Neural cell (in vitro differentiated cells): ENCODE results near the gene GALNT2. TPM values are rescaled to one million over a fixed set of nuclear protein-coding genes. Genes with fewer than 3 reads are reported as not detected.

Experiments
- H2AFZ ChIP-seq: fragments of 200-600, 300-800 bp; sonication (generic), shearing (Covaris generic); 2 replicates; pipeline ENCODE4 v1.6.0; 2014; ENCODE audit warnings: low read depth, mild to moderate bottlenecking, antibody characterized with exemption, low read length, moderate library complexity
- H3F3A ChIP-seq: fragments of 200-600 bp; shearing (Covaris generic); 2 replicates; pipeline ENCODE4 v1.6.1; 2016; ENCODE audit warnings: mild to moderate bottlenecking, moderate library complexity, mixed read lengths, antibody characterized with exemption, low read length; ENCODE audit not compliant: insufficient read depth, poor library complexity, severe bottlenecking
- H3K27ac ChIP-seq: fragments of 200-600, 300-800 bp; sonication (generic), shearing (Covaris generic); 2 replicates; pipeline ENCODE4 v1.5.1; 2014; ENCODE audit warnings: mild to moderate bottlenecking, low read length, moderate library complexity
- H3K27me3 ChIP-seq: fragments of 300-800, 200-600 bp; sonication (generic), shearing (Covaris generic); 2 replicates; pipeline ENCODE4 v1.6.0; 2014; ENCODE audit warnings: mild to moderate bottlenecking, low read depth, low read length, moderate library complexity; ENCODE audit not compliant: insufficient read depth
- H3K36me3 ChIP-seq: fragments of 300-800, 200-600 bp; sonication (generic), shearing (Covaris generic); 2 replicates; pipeline ENCODE4 v1.5.1; 2014; ENCODE audit warnings: mild to moderate bottlenecking, antibody characterized with exemption, low read length, moderate library complexity; ENCODE audit not compliant: insufficient read depth
- H3K4me2 ChIP-seq: fragments of 300-800, 200-600 bp; sonication (generic), shearing (Covaris generic); 2 replicates; pipeline ENCODE4 v1.6.0; 2014; ENCODE audit warnings: mild to moderate bottlenecking, low read length
- H3K4me3 ChIP-seq: fragments of 300-800, 200-600 bp; sonication (generic), shearing (Covaris generic); 2 replicates; pipeline ENCODE4 v1.5.1; 2014; ENCODE audit warnings: mild to moderate bottlenecking, low read length, moderate library complexity
- H3K79me2 ChIP-seq: fragments of 200-600 bp; shearing (Covaris generic); replicated peaks from 2 replicates; pipeline ENCODE4 v1.6.0; 2014; ENCODE audit warnings: mild to moderate bottlenecking, low read length, moderate library complexity; ENCODE audit not compliant: insufficient read depth
- H3K9ac ChIP-seq: fragments of 300-800, 200-600 bp; sonication (generic), shearing (Covaris generic); 2 replicates; pipeline ENCODE4 v1.6.1; 2016; ENCODE audit warnings: mild to moderate bottlenecking, low read length, mixed read lengths
- H3K9me2 ChIP-seq: fragments of 200-600 bp; shearing (Covaris generic); 2 replicates; pipeline ENCODE4 v1.6.1; 2016; ENCODE audit warnings: mild to moderate bottlenecking, low read length, mixed read lengths; ENCODE audit not compliant: insufficient read depth
- H3K9me3 ChIP-seq: fragments of 200-600, 300-800 bp; sonication (generic), shearing (Covaris generic); 2 replicates; pipeline ENCODE4 v1.6.1; 2016; ENCODE audit warnings: mild to moderate bottlenecking, mixed run types, low read length, moderate library complexity, mixed read lengths
- H4K20me1 ChIP-seq: fragments of 200-600 bp; shearing (Covaris generic); 2 replicates; pipeline ENCODE4 v1.6.1; 2016; ENCODE audit warnings: mild to moderate bottlenecking, mixed run types; ENCODE audit not compliant: insufficient read depth
- CTCF ChIP-seq: fragments of 450-650 bp; IDR thresholded peaks from 2 replicates; pipeline ENCODE4 v1.5.1; 2014; ENCODE audit warnings: antibody characterized with exemption, mild to moderate bottlenecking, moderate library complexity; ENCODE audit not compliant: poor library complexity, severe bottlenecking
- EP300 ChIP-seq: fragments of 450-650 bp; conservative IDR thresholded peaks from 2 replicates; pipeline ENCODE4 v1.6.1; 2014; ENCODE audit warnings: antibody characterized with exemption, mild to moderate bottlenecking, moderate library complexity; ENCODE audit not compliant: poor library complexity, severe bottlenecking
- EZH2 ChIP-seq: fragments of 200-600, 300-800 bp; shearing (Covaris generic), sonication (generic); IDR thresholded peaks from 2 replicates; pipeline ENCODE4 v1.6.1; 2014; ENCODE audit warnings: antibody characterized with exemption, low read length, borderline replicate concordance, mild to moderate bottlenecking; ENCODE audit not compliant: insufficient read depth, poor library complexity, severe bottlenecking
- MXI1 ChIP-seq: fragments of 450-650 bp; conservative IDR thresholded peaks from 2 replicates; pipeline ENCODE4 v1.6.1; 2014; ENCODE audit warnings: antibody characterized with exemption, mild to moderate bottlenecking; ENCODE audit not compliant: poor library complexity, severe bottlenecking
- POLR2AphosphoS5 ChIP-seq: IDR thresholded peaks from 2 replicates; pipeline ENCODE4 v1.6.1; 2012
- RAD21 ChIP-seq: fragments of 450-650 bp; conservative IDR thresholded peaks from 2 replicates; pipeline ENCODE4 v1.6.1; 2014; ENCODE audit warnings: antibody characterized with exemption, mild to moderate bottlenecking, moderate library complexity
- SMC3 ChIP-seq: fragments of 450-650 bp; conservative IDR thresholded peaks from 2 replicates; pipeline ENCODE4 v1.6.1; 2014; ENCODE audit warnings: antibody characterized with exemption, mild to moderate bottlenecking, moderate library complexity; ENCODE audit not compliant: poor library complexity
- TAF1 ChIP-seq: IDR thresholded peaks from 2 replicates; pipeline ENCODE4 v1.6.1; 2012; ENCODE audit warnings: low read depth
- polyA plus RNA-seq: library from polyadenylated mRNA; depleted of rRNA; stranded (reverse); fragments of >200 nt; gene quantifications from 2 replicates; pipeline ENCODE4 v1.2.3, GENCODE V29; 2014
- TF ChIP-seq, protein P1 (sequence below): IDR thresholded peaks from 2 replicates; pipeline ENCODE4 v1.6.1; 2012; ENCODE audit warnings: borderline replicate concordance

Gene GALNT2
- polyA plus RNA-seq, 1 donor from 2014 or later, result 38.8 TPM

DNA sequence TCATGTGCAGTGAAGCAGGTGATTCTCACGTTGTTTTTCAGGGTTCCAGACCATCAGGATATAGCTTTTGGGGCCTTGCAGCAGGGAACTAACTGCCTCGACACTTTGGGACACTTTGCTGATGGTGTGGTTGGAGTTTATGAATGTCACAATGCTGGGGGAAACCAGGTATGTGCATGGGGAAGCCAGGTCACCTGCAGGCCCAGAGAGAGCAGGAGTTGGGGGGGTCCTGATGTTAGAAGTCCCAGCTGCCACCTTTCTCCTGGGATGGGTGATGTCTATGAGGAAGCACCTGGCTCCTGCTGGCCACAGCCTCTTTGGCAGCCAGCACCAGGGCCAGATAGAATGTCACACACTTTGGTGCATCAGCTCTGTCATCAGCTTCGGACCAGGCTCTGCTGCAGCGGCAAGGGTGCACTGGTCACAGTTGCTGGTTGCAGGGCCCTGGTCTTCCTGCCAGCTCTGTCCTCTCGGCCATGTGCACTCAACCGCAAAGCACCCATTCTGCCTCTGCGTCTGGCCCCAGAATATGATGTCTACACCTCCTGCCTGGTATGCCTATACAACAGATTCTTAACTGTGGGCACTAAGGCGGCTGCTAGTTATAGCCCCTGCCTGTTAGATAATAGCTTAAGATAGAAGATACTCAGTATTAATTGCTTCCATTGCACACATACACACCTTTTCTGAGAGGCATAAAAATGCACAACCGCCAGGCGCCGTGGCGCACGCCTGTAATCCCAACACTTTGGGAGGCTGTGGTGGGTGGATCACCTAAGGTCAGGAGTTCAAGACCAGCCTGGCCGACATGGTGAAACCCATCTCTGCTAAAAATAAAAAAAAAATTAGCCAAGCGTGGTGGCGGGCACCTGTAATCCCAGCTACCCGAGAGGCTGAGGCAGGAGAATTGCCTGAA is 198.4 kb downstream of the GALNT2 start:
- Histone ChIP-seq H3K4me2 (no peak overlapping the region), H3K9ac (no peak overlapping the region), H3K9me2 (no peaks in the 10 kb centered on the region), H3K27me3 (no peaks in the 10 kb centered on the region), H4K20me1 (no peaks in the 10 kb centered on the region), H3K4me3 (no peak overlapping the region), H3K27ac (no peak overlapping the region), H3K79me2 (no peaks in the 10 kb centered on the region), H3F3A (no peaks in the 10 kb centered on the region), H3K9me3 (no peaks in the 10 kb centered on the region), H3K36me3 (no peaks in the 10 kb centered on the region), H2AFZ (no peak overlapping the region)
- TF ChIP-seq EZH2, result no peak
- no peak for TF ChIP-seq EP300
- no peak for TF ChIP-seq CTCF
- TF ChIP-seq, protein P1, sequence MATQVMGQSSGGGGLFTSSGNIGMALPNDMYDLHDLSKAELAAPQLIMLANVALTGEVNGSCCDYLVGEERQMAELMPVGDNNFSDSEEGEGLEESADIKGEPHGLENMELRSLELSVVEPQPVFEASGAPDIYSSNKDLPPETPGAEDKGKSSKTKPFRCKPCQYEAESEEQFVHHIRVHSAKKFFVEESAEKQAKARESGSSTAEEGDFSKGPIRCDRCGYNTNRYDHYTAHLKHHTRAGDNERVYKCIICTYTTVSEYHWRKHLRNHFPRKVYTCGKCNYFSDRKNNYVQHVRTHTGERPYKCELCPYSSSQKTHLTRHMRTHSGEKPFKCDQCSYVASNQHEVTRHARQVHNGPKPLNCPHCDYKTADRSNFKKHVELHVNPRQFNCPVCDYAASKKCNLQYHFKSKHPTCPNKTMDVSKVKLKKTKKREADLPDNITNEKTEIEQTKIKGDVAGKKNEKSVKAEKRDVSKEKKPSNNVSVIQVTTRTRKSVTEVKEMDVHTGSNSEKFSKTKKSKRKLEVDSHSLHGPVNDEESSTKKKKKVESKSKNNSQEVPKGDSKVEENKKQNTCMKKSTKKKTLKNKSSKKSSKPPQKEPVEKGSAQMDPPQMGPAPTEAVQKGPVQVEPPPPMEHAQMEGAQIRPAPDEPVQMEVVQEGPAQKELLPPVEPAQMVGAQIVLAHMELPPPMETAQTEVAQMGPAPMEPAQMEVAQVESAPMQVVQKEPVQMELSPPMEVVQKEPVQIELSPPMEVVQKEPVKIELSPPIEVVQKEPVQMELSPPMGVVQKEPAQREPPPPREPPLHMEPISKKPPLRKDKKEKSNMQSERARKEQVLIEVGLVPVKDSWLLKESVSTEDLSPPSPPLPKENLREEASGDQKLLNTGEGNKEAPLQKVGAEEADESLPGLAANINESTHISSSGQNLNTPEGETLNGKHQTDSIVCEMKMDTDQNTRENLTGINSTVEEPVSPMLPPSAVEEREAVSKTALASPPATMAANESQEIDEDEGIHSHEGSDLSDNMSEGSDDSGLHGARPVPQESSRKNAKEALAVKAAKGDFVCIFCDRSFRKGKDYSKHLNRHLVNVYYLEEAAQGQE, result no peak
- TF ChIP-seq RAD21, result no peak
- TF ChIP-seq MXI1, result no peak
- no peak for TF ChIP-seq TAF1
- no peak for TF ChIP-seq SMC3
- TF ChIP-seq POLR2AphosphoS5, result no peak

GRCh38 chr1:230266456-230266855 is 199.4 kb downstream of the GALNT2 start:
- TF ChIP-seq EP300, result no peak
- TF ChIP-seq SMC3, result no peak
- TF ChIP-seq POLR2AphosphoS5, result no peak
- TF ChIP-seq MXI1, result no peak
- TF ChIP-seq TAF1, result no peak
- TF ChIP-seq, protein P1, result no peak
- H4K20me1 ChIP-seq, result no peaks in the 10 kb centered on the region
- no peaks in the 10 kb centered on the region for H3K9me2 ChIP-seq
- no peak overlapping the region for H3K4me2 ChIP-seq
- no peak overlapping the region for H3K9ac ChIP-seq
- H3K27ac ChIP-seq, result no peak overlapping the region
- H3F3A ChIP-seq, result no peaks in the 10 kb centered on the region
- H3K79me2 ChIP-seq, result no peaks in the 10 kb centered on the region
- H3K9me3 ChIP-seq, result no peaks in the 10 kb centered on the region
- H3K27me3 ChIP-seq, result no peaks in the 10 kb centered on the region
- no peak overlapping the region for H2AFZ ChIP-seq
- no peaks in the 10 kb centered on the region for H3K36me3 ChIP-seq
- H3K4me3 ChIP-seq, result no peak overlapping the region
